Neutrophil (primary cell): ENCODE data around the gene RGS9BP.
A peak's percentile ranks its signal among the peaks of the same experiment; 100 is the strongest.
"Not testable (repeated sequence)": the region's sequence is repeated elsewhere in the genome, so short reads cannot be mapped to it uniquely, and the experiment has no call there.

Experiments
- H3K27ac ChIP-seq: fragments of 200-600 bp; sonication (generic); 2 replicates; pipeline ENCODE4 v1.5.1; 2016; ENCODE audit warnings: mild to moderate bottlenecking, moderate library complexity
- H3K27me3 ChIP-seq: fragments of 200-600 bp; sonication (generic); 2 replicates; pipeline ENCODE4 v1.6.0; 2016; ENCODE audit warnings: mild to moderate bottlenecking
- H3K36me3 ChIP-seq: fragments of 200-600 bp; sonication (generic); 2 replicates; pipeline ENCODE4 v1.5.1; 2017
- H3K4me1 ChIP-seq, 2 experiments: fragments of 200-600 bp in 1 of 2; sonication (generic) in 1 of 2; 1 replicate in 1 of 2; 2 replicates in 1 of 2; pipeline versions ENCODE4 v1.5.1 to v1.6.1; 2013 to 2016; ENCODE audit warnings: low read depth in 1 of 2, low read length in 1 of 2, mild to moderate bottlenecking in 1 of 2, moderate library complexity in 1 of 2; ENCODE audit not compliant: control insufficient read depth in 1 of 2, insufficient read depth in 1 of 2
- H3K4me3 ChIP-seq, 2 experiments: fragments of 200-600 bp in 1 of 2; sonication (generic) in 1 of 2; 1 replicate in 1 of 2; 2 replicates in 1 of 2; pipeline ENCODE4 v1.5.1; 2013 to 2016; ENCODE audit warnings: low read depth in 1 of 2, low read length in 1 of 2, mild to moderate bottlenecking in 1 of 2, moderate library complexity in 1 of 2
- H3K9me3 ChIP-seq: fragments of 200-600 bp; sonication (generic); 2 replicates; pipeline ENCODE4 v1.5.1; 2016
- TF ChIP-seq, protein P1 (sequence below): fragments of 200-600 bp; sonication (generic); IDR thresholded peaks from 2 replicates; pipeline ENCODE4 v1.5.1; 2016; ENCODE audit warnings: antibody characterized with exemption

The RGS9BP gene

DNA sequence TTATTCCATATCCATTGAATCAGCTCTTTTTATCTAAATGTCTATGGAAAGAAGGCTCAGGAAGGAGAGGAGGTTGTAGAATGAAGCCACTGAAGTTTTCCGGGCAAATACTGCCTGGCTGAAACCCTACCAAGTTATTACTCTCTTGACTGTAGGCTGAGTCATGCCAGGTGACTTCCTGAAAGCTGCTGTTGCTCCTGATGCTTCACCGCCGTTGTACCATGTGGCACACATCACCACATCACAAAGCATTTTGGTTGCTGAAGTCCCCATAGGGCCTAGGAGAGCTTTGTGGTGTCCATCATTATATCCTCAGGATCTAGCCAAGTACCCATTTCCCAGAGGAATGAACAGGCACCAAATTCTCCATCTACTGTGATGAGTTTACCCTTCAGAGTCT, 32.8 kb downstream of the RGS9BP start:
- Histone ChIP-seq H3K4me3 (no peak overlapping the region), H3K36me3 (peaks cover 25% of the 10 kb centered on the region), H3K27ac (peak overlapping the region; percentile 66), H3K4me1 (peaks cover 17 to 19% of the 10 kb centered on the region in 2 experiments), H3K9me3 (no peaks in the 10 kb centered on the region), H3K27me3 (no peaks in the 10 kb centered on the region)
- TF ChIP-seq, protein P1, sequence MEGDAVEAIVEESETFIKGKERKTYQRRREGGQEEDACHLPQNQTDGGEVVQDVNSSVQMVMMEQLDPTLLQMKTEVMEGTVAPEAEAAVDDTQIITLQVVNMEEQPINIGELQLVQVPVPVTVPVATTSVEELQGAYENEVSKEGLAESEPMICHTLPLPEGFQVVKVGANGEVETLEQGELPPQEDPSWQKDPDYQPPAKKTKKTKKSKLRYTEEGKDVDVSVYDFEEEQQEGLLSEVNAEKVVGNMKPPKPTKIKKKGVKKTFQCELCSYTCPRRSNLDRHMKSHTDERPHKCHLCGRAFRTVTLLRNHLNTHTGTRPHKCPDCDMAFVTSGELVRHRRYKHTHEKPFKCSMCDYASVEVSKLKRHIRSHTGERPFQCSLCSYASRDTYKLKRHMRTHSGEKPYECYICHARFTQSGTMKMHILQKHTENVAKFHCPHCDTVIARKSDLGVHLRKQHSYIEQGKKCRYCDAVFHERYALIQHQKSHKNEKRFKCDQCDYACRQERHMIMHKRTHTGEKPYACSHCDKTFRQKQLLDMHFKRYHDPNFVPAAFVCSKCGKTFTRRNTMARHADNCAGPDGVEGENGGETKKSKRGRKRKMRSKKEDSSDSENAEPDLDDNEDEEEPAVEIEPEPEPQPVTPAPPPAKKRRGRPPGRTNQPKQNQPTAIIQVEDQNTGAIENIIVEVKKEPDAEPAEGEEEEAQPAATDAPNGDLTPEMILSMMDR: no peak

GRCh38 chr19:32709032-32709431, 33.4 kb downstream of the RGS9BP start:
- Histone ChIP-seq H3K27me3 (no peaks in the 10 kb centered on the region), H3K4me3 (no peak overlapping the region), H3K27ac (peak overlapping the region; percentile 66), H3K9me3 (no peaks in the 10 kb centered on the region), H3K36me3 (peaks cover 30% of the 10 kb centered on the region), H3K4me1 (peaks cover 17 to 19% of the 10 kb centered on the region in 2 experiments)
- TF ChIP-seq, protein P1: no peak

DNA sequence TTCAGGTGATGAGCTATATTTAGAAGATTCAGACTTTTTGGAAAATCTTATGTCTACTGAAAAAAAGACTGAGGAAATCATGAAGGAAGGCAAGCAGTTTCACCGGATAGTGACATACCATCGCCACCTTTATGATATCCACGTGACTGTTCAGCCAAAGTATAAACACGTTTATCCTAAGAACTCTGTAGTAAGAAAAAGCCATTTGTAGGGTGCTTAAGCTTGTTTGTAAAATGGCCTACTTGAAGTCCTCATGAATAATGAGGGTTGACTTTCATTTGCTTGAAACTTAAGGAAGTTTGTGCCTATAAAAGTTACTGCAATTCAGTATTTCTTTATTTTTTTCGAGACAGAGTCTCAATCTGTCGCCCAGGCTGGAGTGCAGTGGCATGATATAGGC, 36.1 kb downstream of the RGS9BP start:
- TF ChIP-seq, protein P1: no peak
- H3K4me3 ChIP-seq: no peak overlapping the region
- peaks cover 42% of the 10 kb centered on the region for H3K36me3 ChIP-seq
- H3K27me3 ChIP-seq: no peaks in the 10 kb centered on the region
- no peaks in the 10 kb centered on the region for H3K9me3 ChIP-seq
- H3K4me1 ChIP-seq: peaks cover 17 to 19% of the 10 kb centered on the region in 2 experiments
- H3K27ac ChIP-seq: no peak overlapping the region

DNA sequence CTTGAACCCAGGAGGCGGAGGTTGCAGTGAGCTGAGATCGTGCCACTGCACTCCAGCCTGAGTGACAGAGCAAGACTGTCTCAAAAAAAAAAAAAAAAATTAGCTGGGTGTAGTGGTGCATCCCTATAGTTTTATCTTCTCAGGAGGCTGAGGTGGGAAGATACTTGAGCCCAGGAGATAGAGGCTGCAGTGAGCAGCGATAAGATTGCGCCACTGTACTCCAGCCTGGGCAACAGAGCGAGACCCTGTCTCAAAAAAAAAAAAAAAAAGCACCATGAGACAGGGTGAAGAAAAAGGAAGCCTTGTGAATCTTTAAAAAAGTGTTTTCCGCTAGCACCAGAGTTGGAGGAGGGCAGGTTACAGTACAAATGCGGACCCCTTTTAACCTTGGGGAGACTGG, 40.6 kb downstream of the RGS9BP start:
- not testable (repeated sequence) for H3K4me3 ChIP-seq, H3K4me1 ChIP-seq, H3K9me3 ChIP-seq, H3K27me3 ChIP-seq, H3K27ac ChIP-seq
- peaks cover 50% of the 10 kb centered on the region for H3K36me3 ChIP-seq

DNA sequence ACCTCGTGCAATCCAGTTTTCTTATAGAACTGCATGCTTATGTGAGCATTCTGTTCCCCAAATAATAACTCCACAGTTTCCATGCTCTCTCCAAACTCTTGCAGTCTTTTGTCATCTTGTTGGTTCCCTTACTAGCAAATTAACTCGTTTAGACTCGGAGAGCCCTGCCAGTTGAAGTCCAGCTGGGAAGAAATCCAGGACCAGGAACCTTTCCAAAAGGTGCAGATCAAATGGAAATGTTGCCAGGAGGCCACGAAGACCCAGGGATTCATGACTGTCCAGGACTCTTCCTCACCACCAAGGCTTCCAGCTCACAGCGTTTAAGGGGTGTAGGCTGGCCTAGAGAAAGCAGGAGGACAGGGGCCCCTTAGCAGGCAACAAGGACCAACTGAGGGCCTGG, 41.8 kb downstream of the RGS9BP start:
- peaks cover 38% of the 10 kb centered on the region for H3K36me3 ChIP-seq

DNA sequence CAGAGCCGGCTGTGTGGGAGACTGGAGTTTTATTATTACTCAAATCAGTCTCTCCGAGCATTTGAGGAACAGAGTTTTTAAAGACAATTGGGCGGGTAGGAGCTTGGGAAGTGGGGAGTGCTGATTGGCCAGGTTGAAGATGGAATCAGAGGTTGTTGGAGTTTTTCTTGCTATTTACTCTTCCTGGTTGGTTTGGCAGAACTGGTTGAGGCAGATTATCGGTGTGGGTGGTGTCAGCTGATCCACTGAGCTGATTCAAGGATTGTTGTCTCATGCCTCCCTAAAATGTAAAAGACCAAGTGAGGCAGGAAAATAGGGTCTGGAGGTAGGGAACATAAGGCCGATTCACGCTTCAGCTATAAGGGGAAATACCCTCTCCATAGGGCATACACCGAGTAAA, 42.6 kb downstream of the RGS9BP start:
- Histone ChIP-seq H3K36me3 (peaks cover 30% of the 10 kb centered on the region), H3K27me3 (no peaks in the 10 kb centered on the region), H3K4me1 (no peaks in the 10 kb centered on the region), H3K9me3 (no peaks in the 10 kb centered on the region), H3K4me3 (no peak overlapping the region), H3K27ac (no peak overlapping the region)
- TF ChIP-seq, protein P1: no peak

More for the DNA sequence above, 41.8 kb downstream of the RGS9BP start:
- no peaks in the 10 kb centered on the region for H3K9me3 ChIP-seq
- no peak overlapping the region for H3K4me3 ChIP-seq
- TF ChIP-seq, protein P1: no peak
- no peaks in the 10 kb centered on the region for H3K27me3 ChIP-seq
- H3K27ac ChIP-seq: no peak overlapping the region
- H3K4me1 ChIP-seq: no peaks in the 10 kb centered on the region
